Posterior cingulate gyrus (tissue), 11 donors: ENCODE results near the gene DACH1.

Experiments
- DNase-seq, 10 donors: peaks; one replicate each; pipeline versions ENCODE4 v3.0.0 to v3.0.0-alpha.2; 2020 to 2021; ENCODE audit warnings: mixed read lengths in 3 of 10
- intact Hi-C: fragments of 100-400 bp; cut with DNase I; formaldehyde crosslinking; loops from one replicate; pipeline ENCODE4 v1.15.1; 2023

The DACH1 gene

DNA sequence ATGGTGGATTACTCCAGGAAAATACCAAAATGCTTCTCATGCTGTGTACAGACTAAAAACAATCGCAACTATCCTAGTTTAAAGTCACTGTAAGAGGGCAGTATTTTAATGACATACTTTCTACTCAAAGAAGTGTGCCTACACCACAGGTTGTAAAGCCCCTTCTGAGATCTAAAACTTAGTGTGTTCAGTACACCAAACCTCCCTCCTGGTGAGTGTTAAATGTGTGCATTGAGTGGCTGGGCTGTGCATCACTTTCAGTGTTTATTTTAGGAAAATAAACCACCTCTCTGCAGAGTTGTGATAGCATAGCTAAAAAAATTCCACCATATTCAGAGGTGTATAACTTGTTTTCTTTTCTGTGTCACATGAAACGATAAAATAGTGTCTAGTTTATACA is 263.7 kb downstream of the DACH1 start:
- no peak for DNase-seq
- intact Hi-C loops = no loop called here

DNA sequence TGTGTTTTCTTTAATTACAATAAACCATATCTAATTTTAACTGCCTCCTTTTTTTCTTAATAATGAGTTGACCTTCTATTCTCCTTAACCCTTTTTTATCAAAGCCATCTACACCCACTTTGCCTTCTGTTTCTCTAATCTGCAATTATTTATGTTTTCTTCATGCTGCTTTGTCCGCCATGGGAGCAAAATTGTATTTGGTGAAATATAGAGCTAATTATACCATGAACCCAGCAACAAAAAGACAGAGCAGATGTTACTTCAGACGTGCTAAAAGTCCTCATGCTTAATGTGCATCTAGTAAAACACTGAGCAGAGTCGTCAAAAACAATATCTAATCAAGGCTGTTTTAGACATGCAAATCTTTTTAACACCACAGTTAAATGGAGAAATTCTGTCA is 264.7 kb downstream of the DACH1 start:
- no peak for DNase-seq
- intact Hi-C loops = no loop called here

DNA sequence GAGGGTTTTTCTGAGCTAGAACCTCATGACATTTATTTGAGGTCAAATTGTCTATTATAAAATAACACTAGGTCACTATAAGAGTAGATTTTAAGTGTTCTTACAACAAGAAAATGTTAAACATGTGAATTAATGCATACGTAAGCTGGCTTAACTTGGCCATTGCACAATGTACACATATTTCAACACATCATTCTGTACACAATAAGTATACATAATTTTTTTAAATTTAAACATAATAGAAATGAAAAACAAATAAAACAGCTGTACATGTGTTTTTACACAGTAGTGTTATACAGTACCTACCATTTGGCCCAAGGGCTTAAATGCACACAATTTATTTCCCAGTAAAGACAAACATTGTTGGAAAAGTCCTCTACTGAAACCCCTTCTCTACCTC is 269.9 kb downstream of the DACH1 start:
- DNase-seq = no peak
- intact Hi-C loops = no loop called here

DNA sequence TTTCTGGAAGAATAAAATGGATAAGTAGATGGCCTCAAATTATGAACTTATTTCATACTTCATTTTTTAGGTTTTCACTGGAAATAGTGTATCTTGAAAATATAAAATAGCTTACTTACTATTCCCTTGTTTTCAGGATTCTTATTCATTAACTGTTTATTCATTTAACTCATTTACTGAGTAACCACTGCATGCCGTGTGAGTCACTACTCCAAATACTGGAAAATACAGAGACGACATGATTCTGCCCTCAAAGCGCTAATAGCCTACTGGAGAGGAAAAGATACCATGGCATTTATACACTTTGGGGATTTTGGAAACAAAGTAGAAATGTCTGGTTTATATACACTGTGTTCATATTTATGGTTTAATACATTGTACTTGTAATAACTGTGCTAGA is 270.9 kb downstream of the DACH1 start:
- intact Hi-C loops = no loop called here
- no peak for DNase-seq

DNA sequence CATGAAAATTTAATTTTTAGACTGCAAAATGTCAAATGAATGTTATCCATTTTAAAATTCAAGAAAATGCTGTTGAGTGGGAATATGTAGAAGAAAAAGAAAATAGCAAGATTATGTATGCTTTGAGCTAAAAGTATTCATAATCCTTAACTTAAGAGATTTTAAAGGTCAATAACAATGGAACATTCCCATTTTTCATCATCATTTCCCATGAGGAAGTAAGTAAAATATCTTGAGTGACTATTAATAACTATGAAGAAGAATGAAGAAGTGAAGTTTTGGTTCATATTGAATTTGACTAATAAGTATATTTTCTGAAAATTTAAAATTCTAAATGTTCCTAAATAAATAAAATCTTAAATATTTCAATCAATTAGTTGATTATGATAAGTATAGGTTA is 273.4 kb downstream of the DACH1 start:
- intact Hi-C loops = no loop called here
- no peak for DNase-seq

DNA sequence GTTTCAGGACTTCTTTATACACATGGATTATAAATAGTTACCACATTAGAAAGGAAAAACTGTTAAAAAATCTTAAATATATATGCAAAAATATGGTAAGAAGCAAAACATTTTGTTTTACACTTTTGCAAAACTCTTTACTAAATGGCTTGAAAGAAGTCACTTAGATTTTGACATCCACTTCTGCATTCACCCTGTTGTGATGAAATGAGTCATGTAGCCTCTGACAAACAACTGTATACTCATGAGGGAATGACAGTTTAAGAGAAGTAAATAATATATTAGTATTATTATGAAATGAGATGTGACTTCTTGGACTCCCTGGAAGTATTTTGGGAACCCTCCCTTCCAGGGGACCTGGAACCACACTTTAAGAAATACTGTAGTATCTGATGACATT is 275.6 kb downstream of the DACH1 start:
- DNase-seq = no peak
- intact Hi-C loops = no loop called here

DNA sequence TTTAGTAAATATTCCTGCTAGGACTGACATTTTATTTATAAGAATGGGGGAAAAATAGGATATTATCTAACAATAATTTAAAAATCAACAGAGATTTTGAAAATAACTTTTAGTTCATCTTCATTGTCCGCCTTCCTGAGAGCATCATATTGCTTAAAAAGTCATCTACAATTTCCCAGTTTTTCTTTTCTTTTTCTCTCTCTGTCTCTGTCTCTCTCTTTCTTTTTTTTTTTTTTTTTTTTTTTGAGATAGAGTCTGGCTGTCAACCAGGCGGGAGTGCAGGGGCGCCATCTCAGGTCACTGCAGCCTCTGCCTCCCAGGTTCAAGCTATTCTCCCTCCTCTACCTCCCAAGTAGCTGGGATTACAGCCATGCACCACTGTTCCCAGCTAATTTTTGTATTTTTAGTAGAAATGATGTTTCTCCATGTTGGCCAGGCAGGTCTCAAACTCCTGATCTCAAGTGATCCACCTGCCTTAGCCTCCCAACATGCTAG is 276.3 kb downstream of the DACH1 start:
- intact Hi-C loops = no loop called here
- DNase-seq = no peak

DNA sequence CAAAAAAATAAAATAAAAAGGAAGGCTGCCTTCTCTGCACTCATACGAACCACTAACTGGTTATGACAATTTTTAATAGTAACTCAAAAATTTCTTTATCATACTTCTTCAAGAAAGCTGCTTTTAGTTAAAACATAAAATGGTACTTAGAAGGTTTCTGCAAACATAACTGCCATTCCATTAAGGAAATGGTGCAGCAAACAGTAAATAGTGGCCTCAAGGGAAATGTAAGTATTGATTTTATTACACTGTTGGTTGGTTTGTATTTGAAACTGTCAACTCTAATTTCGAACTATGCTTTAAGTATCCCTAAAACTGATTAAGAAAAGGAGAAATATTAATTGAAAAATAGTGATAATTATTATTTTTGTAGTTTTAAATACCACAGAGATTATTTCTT is 278.0 kb downstream of the DACH1 start:
- intact Hi-C loops = no loop called here
- DNase-seq = no peak

DNA sequence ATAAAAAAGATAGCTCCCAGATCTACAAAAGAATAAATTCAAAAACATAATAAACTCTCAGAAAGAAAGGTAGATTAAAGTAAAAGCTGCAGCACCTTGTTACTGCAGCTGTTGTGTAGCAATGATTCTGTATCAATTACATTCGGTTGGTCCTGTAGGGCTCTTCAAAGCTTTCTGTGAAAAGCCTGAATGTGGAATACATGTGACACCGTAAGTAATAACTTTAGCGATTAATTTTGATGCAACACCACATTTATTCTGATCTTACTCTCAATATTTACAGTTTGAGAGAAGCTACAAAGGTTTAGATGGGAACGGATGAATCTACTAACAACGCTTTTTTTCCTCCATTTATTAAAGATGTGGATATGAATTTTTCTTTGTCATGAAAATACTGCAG is 279.2 kb downstream of the DACH1 start:
- DNase-seq = no peak
- intact Hi-C loops = no loop called here

DNA sequence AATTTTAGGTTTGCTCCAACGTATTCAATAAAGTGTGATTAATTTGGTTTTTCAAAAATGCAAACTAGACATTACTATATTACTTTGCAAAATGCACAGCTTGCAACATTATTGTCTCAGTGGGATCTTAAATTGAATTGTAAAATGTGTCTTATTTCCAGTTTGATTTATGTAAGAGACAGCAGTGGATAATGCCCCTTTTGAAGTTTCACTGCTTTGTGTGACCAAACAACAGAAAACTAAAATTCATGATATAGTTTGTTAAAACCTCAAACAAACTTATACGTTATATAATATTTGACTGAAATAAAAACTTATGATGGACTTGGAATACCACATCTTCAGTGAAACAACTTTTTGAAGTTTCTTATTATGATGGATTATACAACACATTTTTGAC is 279.8 kb downstream of the DACH1 start:
- intact Hi-C loops = no loop called here
- DNase-seq = no peak

DNA sequence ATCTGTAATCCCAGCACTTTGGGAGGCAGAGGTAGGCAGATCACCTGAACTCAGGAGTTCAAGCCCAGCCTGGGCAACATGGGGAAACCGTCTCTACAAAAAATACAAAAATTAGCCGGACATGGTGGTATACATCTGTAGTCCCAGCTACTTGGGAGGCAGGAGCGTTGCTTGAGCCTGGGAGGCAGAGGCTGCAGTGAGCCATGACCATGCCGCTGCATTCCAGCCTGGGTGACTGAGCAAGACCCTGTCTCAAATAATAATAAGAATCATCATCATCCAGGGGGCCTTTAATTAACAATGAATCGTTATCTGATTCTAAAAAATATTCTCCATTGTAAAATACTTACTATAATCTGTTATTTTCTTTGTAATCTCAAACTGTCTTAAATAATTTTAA is 283.4 kb downstream of the DACH1 start:
- no peak for DNase-seq
- intact Hi-C loops = no loop called here

DNA sequence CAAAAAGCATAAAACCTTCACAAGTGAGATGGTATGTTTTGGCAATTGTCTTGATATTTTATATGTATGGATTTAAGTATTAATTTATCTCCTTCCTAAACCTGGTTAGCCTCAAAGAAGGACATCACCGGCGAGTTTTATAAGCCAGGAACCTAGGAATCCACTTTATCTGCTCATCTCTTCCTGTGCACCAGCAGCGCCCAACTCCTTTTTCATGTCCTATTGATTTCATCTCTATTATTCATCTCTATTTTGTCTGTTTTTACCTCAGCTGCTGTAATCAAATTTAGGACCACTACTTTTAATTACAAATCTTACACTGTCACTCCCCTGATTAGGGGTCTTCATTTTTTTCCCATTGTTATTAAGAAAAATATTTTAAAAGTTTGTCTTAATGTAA is 286.4 kb downstream of the DACH1 start:
- DNase-seq = no peak
- intact Hi-C loops = no loop called here

DNA sequence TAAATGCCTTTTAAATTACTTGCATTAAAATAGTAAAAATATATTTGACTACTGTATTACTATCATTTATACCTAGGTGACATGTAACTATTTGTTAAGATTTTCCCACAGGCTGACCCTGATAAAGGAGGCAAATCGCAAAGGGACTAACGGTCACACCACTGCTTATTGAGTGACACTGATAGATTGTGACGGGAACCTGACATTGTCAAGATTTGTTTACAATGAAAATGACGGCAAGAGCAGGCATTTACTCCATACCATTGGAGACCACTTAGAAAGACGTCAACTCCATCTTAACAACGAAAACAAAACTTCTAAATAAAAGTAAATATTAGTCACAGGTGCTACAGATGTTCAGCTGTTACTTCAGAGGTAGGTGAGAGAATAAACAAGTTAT is 289.0 kb downstream of the DACH1 start:
- DNase-seq = no peak
- intact Hi-C loops = no loop called here

DNA sequence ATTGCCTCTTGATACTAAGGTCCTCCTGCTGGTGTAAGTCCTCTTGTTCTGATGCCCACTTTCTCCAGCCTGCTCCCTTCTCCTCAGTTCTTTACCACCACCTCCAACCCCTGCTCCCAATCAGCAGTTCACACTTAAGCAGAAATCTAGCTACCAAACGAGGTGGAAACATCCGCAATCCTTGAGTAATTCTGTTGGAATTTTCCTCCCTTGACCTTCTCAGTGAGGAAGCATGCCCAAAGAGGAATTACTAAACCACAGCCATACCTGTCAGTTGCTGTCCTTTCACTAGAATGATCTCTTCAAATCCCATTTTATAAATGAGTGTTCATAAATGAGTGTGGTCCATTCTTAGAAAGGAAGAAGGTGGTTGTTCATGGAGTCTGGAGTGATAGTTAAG is 289.9 kb downstream of the DACH1 start:
- no peak for DNase-seq
- intact Hi-C loops = no loop called here

DNA sequence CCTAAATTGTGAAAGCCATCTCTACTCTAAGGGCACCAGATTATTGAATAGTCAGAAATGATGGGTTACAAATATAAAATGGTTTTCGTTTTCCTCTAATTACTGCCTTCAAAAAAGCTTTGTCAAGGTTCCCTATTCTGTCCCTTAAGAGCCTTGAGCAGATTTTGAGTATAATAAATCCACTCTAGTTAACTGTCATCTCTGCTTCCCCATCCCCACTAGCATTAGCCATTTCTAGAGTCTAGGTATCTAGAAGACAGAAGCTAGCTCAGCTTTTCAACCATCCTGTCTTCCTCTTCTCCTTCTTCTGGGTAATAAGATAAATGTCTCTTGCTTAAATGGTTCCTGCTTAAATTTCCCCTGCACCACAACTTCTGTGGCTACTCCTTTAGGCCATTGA is 290.4 kb downstream of the DACH1 start:
- no peak for DNase-seq
- intact Hi-C loops = no loop called here

DNA sequence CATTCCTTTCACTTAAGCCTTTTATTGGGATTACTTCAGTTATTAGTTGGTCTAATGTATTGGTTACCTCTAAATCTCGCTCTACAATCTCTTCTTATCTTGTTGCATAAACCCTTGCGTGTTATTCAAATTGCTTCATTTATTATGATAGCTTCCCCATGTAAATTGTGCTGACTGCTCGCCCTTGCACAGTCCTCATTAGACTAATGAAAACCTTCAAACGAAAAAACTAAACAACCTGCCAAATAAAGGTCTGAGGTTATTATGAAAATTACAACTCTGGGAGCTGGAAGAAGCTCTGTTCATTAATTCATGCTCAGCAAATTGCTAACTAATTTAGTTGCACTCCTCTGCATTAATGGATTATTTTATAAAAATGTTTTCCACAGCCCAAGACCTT is 320.1 kb downstream of the DACH1 start:
- DNase-seq = no peak
- intact Hi-C loops = no loop called here

DNA sequence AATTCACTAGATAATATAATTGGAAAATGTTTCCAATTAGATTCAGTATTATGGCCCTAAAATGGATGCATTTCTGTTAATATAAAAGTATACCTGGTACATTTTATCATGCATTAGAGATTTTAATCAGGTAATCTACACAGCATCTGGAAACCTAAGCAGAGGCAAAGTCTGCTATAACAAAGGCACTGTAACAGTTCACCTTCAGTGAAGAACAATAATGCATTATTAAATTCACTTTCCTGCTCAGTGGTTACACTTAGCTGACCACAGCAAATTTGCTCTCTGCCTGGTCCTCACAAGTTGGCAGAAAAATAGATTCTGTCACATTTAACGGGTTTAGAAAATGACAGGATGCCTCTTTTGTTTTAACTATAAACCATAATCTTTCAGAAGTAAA is 326.9 kb downstream of the DACH1 start:
- no peak for DNase-seq
- intact Hi-C loops = no loop called here

DNA sequence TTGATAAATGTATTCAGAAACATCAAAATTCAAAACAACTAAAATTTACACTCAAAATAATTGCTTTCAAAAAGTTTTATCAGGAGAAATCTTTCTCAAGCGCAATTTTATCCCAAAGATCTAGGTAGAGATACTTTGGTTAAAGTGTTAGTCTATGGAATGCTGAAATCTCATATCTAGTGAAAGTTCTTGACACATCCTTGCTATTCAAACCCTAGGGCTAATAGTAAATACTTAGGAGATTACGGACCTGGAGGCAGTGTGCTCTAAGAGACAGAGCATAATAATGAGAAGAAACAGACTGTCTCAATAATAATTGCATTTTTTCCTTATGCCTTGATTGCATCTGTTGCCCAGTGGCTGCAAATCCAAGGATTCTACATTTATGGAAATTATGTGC is 330.8 kb downstream of the DACH1 start:
- intact Hi-C loops = no loop called here
- no peak for DNase-seq

DNA sequence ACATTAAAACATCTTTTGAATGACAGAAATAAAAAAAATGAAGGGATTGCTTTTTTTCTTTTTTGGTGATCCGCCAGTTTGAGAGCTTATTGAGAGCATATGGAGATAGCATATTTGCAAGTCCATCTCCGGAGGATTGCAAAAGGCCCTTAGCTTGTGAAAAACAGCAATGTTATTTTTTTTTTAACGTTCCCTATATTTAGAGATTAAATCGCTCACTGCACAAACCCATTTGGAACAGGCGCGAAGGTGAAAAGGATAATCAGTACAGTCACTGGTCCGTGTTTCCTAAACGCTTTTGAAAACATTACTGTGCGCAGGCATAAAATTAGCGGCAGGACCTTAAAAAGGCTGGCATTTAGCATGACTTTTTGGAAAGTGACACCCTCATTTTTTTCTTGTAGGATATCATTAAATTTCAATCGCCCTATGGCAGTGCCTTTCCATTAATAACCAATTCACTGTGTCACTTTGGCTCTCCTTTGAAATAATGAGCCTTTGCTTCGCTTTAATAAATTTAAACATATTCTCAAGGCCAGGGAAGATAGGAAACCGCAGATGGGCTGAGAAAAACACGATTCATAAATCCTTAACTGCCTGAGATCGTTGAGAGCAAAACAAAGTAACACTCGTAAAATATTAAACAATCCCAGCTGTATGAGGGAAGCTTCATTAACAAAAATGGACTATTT is 342.2 kb downstream of the DACH1 start:
- DNase-seq = no peak
- intact Hi-C loops = no loop called here

DNA sequence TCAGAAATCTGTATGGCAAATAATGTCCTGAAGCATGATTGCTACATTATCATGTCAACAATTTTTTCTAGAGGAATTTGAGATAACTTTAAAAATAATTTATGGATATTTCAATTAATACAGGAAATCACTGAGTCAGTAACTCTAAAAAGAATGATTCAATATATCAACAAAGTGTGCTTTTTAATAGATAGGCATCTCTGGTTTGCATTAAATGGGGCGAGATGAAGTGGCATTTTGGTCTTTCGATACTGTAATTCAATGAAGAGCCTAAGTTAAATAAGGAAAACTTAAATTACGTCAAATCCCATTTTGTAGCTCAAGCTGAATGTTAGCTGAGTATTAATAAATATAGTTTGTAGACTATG is 342.8 kb downstream of the DACH1 start:
- intact Hi-C loops = no loop called here
- no peak for DNase-seq

DNA sequence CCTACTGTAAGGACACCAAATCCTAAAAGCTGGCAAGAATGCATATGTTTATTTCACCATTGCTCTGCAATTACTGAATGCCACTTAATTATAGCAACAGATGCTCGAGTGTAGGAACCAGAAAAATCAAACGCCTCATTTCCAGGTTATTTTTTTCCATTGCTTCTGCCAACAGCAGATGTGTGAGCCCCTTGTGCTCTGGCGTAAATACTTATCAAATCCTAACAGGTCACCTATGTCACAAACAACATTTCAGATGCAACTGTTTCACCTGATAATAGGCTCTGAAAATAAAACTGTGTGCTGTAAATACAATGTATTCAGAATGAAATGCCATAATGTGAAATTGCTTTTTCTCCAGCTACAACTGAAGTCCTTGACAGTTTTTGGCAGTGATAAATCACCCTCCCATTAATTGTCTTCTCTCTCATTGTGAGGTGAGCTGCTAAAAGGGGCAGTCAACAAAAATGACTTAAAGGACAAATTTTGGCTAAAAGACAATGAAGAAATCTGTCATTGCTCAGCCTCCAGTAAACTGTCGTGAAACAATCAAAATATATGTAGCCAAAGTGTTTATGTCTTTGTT is 344.0 kb downstream of the DACH1 start:
- intact Hi-C loops = no loop called here
- DNase-seq = no peak

DNA sequence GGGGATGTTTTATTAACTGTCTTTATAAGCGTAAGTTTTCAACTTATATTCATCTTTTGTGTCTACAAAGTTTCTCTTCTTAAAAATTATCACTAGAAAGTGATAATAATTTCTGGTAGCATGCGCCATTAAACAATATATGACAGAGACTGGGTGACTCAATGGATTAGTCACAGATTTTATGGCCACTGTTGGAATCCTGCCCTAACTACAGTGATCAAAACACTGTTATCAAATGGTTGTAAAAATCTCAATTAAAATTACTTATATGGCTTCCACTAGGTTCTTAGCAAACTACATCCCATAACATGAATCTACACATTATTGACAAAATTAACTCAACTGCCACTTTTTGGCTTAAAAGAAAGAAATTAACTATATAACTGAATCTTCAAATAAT is 350.0 kb downstream of the DACH1 start:
- intact Hi-C loops = no loop called here
- DNase-seq = no peak

DNA sequence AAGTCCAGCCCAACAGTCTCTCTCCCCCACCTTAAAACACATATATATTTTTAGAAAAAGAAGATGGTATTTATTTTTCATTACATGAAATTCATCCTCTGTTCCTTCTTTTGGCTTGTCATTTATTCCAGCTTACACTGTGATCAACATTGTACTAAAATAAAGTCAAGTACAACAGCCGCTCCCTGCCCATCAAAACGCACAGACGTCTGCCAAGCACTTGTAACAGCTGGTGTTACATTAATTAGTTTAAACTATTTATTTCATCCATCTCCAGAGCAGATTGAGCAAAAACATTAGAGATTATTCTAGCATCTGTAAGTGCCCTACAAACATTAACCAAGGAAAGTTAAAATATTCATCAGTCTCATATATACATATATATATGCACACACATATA is 350.5 kb downstream of the DACH1 start:
- DNase-seq = no peak
- intact Hi-C loops = no loop called here
